ENCODE data around the gene GJC1.
A peak's percentile ranks its signal among the peaks of the same experiment; 100 is the strongest.

GJC1 gene

GRCh38 chr17:44804302-44805089 lies 25.6 kb downstream of the GJC1 start:
- no peak for DNase-seq (ENCODE audit: low read depth in 1 of 2, low spot score in 1 of 2)

- no peak for DNase-seq (ENCODE audit: low read depth in 1 of 2, low spot score in 1 of 2)
Measured at GRCh38 chr17:44801880-44802279, 28.2 kb downstream of the GJC1 start.

GRCh38 chr17:44798356-44798755 lies 31.7 kb downstream of the GJC1 start:
- no peak for DNase-seq (ENCODE audit: low read depth in 1 of 2, low spot score in 1 of 2)

- DNase-seq (ENCODE audit: low read depth in 1 of 2, low spot score in 1 of 2) = no peak
Measured at GRCh38 chr17:44797802-44798201, 32.3 kb downstream of the GJC1 start.

GRCh38 chr17:44796731-44797130 lies 33.4 kb downstream of the GJC1 start:
- DNase-seq (ENCODE audit: low read depth in 1 of 2, low spot score in 1 of 2) = no peak

GRCh38 chr17:44795928-44796327 lies 34.2 kb downstream of the GJC1 start:
- DNase-seq (ENCODE audit: low read depth in 1 of 2, low spot score in 1 of 2) = no peak

GRCh38 chr17:44795421-44795820 lies 34.7 kb downstream of the GJC1 start:
- DNase-seq (ENCODE audit: low read depth in 1 of 2, low spot score in 1 of 2) = no peak

- DNase-seq (ENCODE audit: low read depth in 1 of 2, low spot score in 1 of 2) = no peak
Measured at GRCh38 chr17:44794851-44795413, 35.2 kb downstream of the GJC1 start.

- DNase-seq (ENCODE audit: low read depth in 1 of 2, low spot score in 1 of 2) = no peak
Measured at GRCh38 chr17:44793885-44794842, 35.9 kb downstream of the GJC1 start.

GRCh38 chr17:44792276-44792675 lies 37.8 kb downstream of the GJC1 start:
- no peak for DNase-seq (ENCODE audit: low read depth in 1 of 2, low spot score in 1 of 2)

GRCh38 chr17:44788139-44788538 lies 41.9 kb downstream of the GJC1 start:
- DNase-seq (ENCODE audit: low read depth in 1 of 2, low spot score in 1 of 2) = no peak

- no peak for DNase-seq (ENCODE audit: low read depth in 1 of 2, low spot score in 1 of 2)
Measured at GRCh38 chr17:44787271-44787940, 42.7 kb downstream of the GJC1 start.

GRCh38 chr17:44786551-44787081 lies 43.5 kb downstream of the GJC1 start:
- no peak for DNase-seq (ENCODE audit: low read depth in 1 of 2, low spot score in 1 of 2)

- DNase-seq (ENCODE audit: low read depth in 1 of 2, low spot score in 1 of 2) = no peak
Measured at GRCh38 chr17:44785921-44786320, 44.2 kb downstream of the GJC1 start.

GRCh38 chr17:44782326-44782850 lies 47.7 kb downstream of the GJC1 start:
- no peak for DNase-seq (ENCODE audit: low read depth in 1 of 2, low spot score in 1 of 2)

GRCh38 chr17:44781551-44782325 lies 48.3 kb downstream of the GJC1 start:
- no peak for DNase-seq (ENCODE audit: low read depth in 1 of 2, low spot score in 1 of 2)

- no peak for DNase-seq (ENCODE audit: low read depth in 1 of 2, low spot score in 1 of 2)
Measured at GRCh38 chr17:44780845-44781480, 49.1 kb downstream of the GJC1 start.

GRCh38 chr17:44780161-44780560 lies 49.9 kb downstream of the GJC1 start:
- DNase-seq (ENCODE audit: low read depth in 1 of 2, low spot score in 1 of 2) = no peak

GRCh38 chr17:44779211-44780025 lies 50.7 kb downstream of the GJC1 start:
- peak; percentile 63 for DNase-seq (ENCODE audit: low read depth in 1 of 2, low spot score in 1 of 2)

All from activated T-helper 1 cell treated with anti-CD3 and anti-CD28 coated beads, Interleukin-2, amount 50 U/mL, for 16 hours (primary cell).